ENCODE measurements around the gene TMEM130. TPM values are rescaled to one million over a fixed set of nuclear protein-coding genes. Genes with fewer than 3 reads are reported as not detected.

TMEM130 gene
- total and polyA plus RNA-seq, 2 experiments from 2014 or later, result 1.5 to 2.0 TPM

DNA sequence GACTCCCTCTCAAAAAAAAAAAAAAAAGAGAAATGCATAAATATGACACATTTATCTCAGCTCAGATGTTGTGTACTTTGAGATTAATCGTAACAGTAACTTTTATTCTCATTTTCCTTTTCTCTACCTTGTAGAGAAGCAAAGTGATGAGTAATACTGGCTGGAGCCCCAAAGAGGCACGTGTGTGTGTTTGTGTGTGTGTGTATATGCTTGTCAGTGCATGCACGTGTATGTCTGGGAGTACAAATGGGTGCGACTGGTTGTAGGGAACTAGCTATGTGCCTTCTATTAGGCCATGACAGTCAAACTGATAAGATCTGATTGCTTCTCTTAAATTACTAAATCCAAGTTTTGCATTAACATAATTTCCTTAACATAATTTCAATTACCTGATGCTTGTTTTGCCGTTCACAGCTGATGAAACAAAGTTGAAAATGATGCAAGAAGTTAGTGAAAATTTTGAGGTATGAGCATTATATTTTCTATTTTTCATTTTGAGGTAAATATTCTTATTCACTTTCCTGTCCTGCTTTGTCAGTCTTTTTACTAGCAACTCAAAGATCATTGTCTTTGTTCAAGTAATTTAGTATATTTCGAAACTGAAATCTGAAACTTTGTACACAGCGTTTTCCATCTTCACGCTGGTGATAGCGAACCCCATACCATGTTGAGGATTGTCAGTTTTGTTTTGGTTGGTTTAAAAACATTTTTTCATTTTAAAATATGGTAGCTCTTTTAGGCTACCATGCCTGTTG lies 11.9 kb upstream of the TMEM130 start:
- DNase-seq (ENCODE audit: low spot score), result no peak
- H3K27ac ChIP-seq (ENCODE audit: low read depth), result no peak overlapping the region
- H3K27me3 ChIP-seq (ENCODE audit: insufficient read depth), result no peaks in the 10 kb centered on the region
- H3K4me2 ChIP-seq, result no peak overlapping the region
- H3K4me1 ChIP-seq (ENCODE audit: insufficient read depth), result peaks cover 3% of the 10 kb centered on the region
- Mint-ChIP-seq H3K36me3 (ENCODE audit: low read depth) (peaks cover 48% of the 10 kb centered on the region), H3K27ac (no peak overlapping the region), H3K4me1 (peaks cover 11% of the 10 kb centered on the region; the same call in 2 of the 3 replicates), H3K27me3 (ENCODE audit: insufficient read depth, low read depth, poor library complexity) (peaks cover 5% of the 10 kb centered on the region), H3K4me3 (no peak overlapping the region), H3K9me3 (no peaks in the 10 kb centered on the region)
- H3K79me2 ChIP-seq (replicated peaks; ENCODE audit: insufficient read depth), result peaks cover 38% of the 10 kb centered on the region
- H3K9me2 ChIP-seq (ENCODE audit: insufficient read depth), result no peaks in the 10 kb centered on the region
- H3F3A ChIP-seq (replicated peaks; ENCODE audit: low read depth), result no peaks in the 10 kb centered on the region
- TF ChIP-seq STAT1 (IDR thresholded peaks at IDR 0.05; ENCODE audit: unreplicated experiment) (no peak), EZH2 (IDR thresholded peaks at IDR 0.05; ENCODE audit: low read depth, unreplicated experiment) (no peak), ZNF331 (CRISPR knock-in tag; IDR thresholded peaks at IDR 0.05; ENCODE audit: low read depth) (no peak), ZNF114 (CRISPR knock-in tag; IDR thresholded peaks at IDR 0.05) (no peak)
- TF ChIP-seq, protein P1, sequence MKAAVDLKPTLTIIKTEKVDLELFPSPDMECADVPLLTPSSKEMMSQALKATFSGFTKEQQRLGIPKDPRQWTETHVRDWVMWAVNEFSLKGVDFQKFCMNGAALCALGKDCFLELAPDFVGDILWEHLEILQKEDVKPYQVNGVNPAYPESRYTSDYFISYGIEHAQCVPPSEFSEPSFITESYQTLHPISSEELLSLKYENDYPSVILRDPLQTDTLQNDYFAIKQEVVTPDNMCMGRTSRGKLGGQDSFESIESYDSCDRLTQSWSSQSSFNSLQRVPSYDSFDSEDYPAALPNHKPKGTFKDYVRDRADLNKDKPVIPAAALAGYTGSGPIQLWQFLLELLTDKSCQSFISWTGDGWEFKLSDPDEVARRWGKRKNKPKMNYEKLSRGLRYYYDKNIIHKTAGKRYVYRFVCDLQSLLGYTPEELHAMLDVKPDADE (IDR thresholded peaks at IDR 0.05), result no peak
- H4K20me1 ChIP-seq (replicated peaks; ENCODE audit: insufficient read depth), result peaks cover 15% of the 10 kb centered on the region
- no peak for ATAC-seq
- H3K4me3 ChIP-seq, result no peak overlapping the region
- no peak overlapping the region for H2AFZ ChIP-seq
- peaks cover 19% of the 10 kb centered on the region for H3K36me3 ChIP-seq (ENCODE audit: insufficient read depth)

DNA sequence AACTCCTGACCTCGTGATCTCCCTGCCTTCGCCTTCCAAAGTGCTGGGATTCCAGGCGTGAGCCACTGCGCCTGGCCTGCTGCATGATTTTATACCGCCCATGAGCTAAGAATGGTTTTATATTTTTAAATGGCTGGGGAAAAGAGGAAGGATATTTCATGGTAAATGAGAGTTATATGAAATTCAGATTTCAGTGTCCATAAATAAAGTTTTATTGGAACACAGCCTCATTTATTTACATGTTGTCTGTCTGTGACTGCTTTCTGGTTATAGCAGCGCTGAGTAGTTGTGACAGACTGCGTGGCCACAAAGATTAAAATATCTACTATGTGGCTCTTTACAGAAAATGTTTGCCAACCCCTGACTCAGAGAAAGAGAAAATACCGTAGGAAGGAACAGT lies 10.7 kb upstream of the TMEM130 start:
- Histone ChIP-seq H3F3A (replicated peaks; ENCODE audit: low read depth) (no peaks in the 10 kb centered on the region), H3K27me3 (ENCODE audit: insufficient read depth) (no peaks in the 10 kb centered on the region), H3K4me1 (ENCODE audit: insufficient read depth) (peaks cover 3% of the 10 kb centered on the region), H3K27ac (ENCODE audit: low read depth) (no peak overlapping the region), H4K20me1 (replicated peaks; ENCODE audit: insufficient read depth) (peaks cover 15% of the 10 kb centered on the region), H3K4me2 (no peak overlapping the region), H3K9me2 (ENCODE audit: insufficient read depth) (no peaks in the 10 kb centered on the region), H3K36me3 (ENCODE audit: insufficient read depth) (peaks cover 19% of the 10 kb centered on the region), H3K4me3 (no peak overlapping the region), H2AFZ (no peak overlapping the region), H3K79me2 (replicated peaks; ENCODE audit: insufficient read depth) (peaks cover 31% of the 10 kb centered on the region)
- Mint-ChIP-seq H3K36me3 (ENCODE audit: low read depth) (peaks cover 41% of the 10 kb centered on the region), H3K4me1 (peaks cover 11% of the 10 kb centered on the region; the same call in 2 of the 3 replicates), H3K27ac (no peak overlapping the region), H3K9me3 (no peaks in the 10 kb centered on the region), H3K4me3 (peak overlapping the region; percentile 89), H3K27me3 (ENCODE audit: insufficient read depth, low read depth, poor library complexity) (peaks cover 5% of the 10 kb centered on the region)
- ATAC-seq, result no peak
- TF ChIP-seq JUNB (IDR thresholded peaks at IDR 0.05; ENCODE audit: unreplicated experiment), result no peak
- no peak for DNase-seq (ENCODE audit: low spot score)

DNA sequence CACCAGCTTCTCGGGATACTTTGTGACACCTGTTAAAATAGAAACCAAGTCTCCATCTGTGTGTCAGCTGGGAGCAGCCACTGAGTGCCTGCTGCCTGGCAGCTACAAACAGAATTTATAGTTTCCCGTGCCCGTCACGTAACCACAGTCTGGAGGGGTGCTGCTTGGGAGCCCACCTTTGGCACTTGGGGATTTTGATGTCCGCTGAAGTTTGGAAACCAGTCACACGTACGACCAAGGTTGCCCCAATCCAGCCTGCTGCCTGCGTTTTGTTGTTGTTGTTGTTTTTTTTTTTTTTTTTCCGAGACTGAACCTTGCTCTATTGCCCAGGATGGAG lies 10.1 kb upstream of the TMEM130 start:
- H3K27me3 Mint-ChIP-seq (ENCODE audit: insufficient read depth, low read depth, poor library complexity), result peaks cover 5% of the 10 kb centered on the region
- no peak for TF ChIP-seq EZH2phosphoT487 (IDR thresholded peaks at IDR 0.05; ENCODE audit: unreplicated experiment)
- no peak for TF ChIP-seq NANOG (IDR thresholded peaks at IDR 0.05; ENCODE audit: borderline replicate concordance)
- TF ChIP-seq ZNF114 (CRISPR knock-in tag; IDR thresholded peaks at IDR 0.05), result no peak
- no peak for TF ChIP-seq POLR2AphosphoS5 (IDR thresholded peaks at IDR 0.05; ENCODE audit: low read depth)
- TF ChIP-seq, protein P2, sequence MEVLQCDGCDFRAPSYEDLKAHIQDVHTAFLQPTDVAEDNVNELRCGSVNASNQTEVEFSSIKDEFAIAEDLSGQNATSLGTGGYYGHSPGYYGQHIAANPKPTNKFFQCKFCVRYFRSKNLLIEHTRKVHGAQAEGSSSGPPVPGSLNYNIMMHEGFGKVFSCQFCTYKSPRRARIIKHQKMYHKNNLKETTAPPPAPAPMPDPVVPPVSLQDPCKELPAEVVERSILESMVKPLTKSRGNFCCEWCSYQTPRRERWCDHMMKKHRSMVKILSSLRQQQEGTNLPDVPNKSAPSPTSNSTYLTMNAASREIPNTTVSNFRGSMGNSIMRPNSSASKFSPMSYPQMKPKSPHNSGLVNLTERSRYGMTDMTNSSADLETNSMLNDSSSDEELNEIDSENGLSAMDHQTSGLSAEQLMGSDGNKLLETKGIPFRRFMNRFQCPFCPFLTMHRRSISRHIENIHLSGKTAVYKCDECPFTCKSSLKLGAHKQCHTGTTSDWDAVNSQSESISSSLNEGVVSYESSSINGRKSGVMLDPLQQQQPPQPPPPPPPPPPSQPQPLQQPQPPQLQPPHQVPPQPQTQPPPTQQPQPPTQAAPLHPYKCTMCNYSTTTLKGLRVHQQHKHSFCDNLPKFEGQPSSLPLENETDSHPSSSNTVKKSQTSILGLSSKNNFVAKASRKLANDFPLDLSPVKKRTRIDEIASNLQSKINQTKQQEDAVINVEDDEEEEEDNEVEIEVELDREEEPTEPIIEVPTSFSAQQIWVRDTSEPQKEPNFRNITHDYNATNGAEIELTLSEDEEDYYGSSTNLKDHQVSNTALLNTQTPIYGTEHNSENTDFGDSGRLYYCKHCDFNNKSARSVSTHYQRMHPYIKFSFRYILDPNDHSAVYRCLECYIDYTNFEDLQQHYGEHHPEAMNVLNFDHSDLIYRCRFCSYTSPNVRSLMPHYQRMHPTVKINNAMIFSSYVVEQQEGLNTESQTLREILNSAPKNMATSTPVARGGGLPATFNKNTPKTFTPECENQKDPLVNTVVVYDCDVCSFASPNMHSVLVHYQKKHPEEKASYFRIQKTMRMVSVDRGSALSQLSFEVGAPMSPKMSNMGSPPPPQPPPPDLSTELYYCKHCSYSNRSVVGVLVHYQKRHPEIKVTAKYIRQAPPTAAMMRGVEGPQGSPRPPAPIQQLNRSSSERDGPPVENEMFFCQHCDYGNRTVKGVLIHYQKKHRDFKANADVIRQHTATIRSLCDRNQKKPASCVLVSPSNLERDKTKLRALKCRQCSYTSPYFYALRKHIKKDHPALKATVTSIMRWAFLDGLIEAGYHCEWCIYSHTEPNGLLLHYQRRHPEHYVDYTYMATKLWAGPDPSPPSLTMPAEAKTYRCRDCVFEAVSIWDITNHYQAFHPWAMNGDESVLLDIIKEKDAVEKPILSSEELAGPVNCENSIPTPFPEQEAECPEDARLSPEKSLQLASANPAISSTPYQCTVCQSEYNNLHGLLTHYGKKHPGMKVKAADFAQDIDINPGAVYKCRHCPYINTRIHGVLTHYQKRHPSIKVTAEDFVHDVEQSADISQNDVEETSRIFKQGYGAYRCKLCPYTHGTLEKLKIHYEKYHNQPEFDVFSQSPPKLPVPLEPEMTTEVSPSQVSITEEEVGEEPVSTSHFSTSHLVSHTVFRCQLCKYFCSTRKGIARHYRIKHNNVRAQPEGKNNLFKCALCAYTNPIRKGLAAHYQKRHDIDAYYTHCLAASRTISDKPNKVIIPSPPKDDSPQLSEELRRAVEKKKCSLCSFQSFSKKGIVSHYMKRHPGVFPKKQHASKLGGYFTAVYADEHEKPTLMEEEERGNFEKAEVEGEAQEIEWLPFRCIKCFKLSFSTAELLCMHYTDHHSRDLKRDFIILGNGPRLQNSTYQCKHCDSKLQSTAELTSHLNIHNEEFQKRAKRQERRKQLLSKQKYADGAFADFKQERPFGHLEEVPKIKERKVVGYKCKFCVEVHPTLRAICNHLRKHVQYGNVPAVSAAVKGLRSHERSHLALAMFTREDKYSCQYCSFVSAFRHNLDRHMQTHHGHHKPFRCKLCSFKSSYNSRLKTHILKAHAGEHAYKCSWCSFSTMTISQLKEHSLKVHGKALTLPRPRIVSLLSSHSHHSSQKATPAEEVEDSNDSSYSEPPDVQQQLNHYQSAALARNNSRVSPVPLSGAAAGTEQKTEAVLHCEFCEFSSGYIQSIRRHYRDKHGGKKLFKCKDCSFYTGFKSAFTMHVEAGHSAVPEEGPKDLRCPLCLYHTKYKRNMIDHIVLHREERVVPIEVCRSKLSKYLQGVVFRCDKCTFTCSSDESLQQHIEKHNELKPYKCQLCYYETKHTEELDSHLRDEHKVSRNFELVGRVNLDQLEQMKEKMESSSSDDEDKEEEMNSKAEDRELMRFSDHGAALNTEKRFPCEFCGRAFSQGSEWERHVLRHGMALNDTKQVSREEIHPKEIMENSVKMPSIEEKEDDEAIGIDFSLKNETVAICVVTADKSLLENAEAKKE (CRISPR knock-in tag; IDR thresholded peaks at IDR 0.05), result no peak
- no peak for TF ChIP-seq ZNF331 (CRISPR knock-in tag; IDR thresholded peaks at IDR 0.05; ENCODE audit: low read depth)

More for the DNA sequence above, 10.1 kb upstream of the TMEM130 start:
- DNase-seq (ENCODE audit: low spot score) (no peak), ATAC-seq (no peak)
- no peaks in the 10 kb centered on the region for H3K27me3 ChIP-seq (ENCODE audit: insufficient read depth)
- Mint-ChIP-seq H3K27ac (no peak overlapping the region), H3K36me3 (ENCODE audit: low read depth) (peaks cover 41% of the 10 kb centered on the region), H3K4me3 (peak overlapping the region; percentile 89), H3K9me3 (no peaks in the 10 kb centered on the region), H3K4me1 (peaks cover 11% of the 10 kb centered on the region; the same call in 2 of the 3 replicates)
- peaks cover 15% of the 10 kb centered on the region for H4K20me1 ChIP-seq (replicated peaks; ENCODE audit: insufficient read depth)
- peaks cover 3% of the 10 kb centered on the region for H3K4me1 ChIP-seq (ENCODE audit: insufficient read depth)
- peak overlapping the region; percentile 92; the same call in 1 of the 2 replicates for H3K4me3 ChIP-seq
- peaks cover 19% of the 10 kb centered on the region for H3K36me3 ChIP-seq (ENCODE audit: insufficient read depth)
- H3F3A ChIP-seq (replicated peaks; ENCODE audit: low read depth), result no peaks in the 10 kb centered on the region
- peak overlapping the region; percentile 93 for H3K4me2 ChIP-seq
- H3K27ac ChIP-seq (ENCODE audit: low read depth), result no peak overlapping the region
- no peaks in the 10 kb centered on the region for H3K9me2 ChIP-seq (ENCODE audit: insufficient read depth)
- H2AFZ ChIP-seq, result no peak overlapping the region
- peaks cover 28% of the 10 kb centered on the region for H3K79me2 ChIP-seq (replicated peaks; ENCODE audit: insufficient read depth)
